ENCODE data around the gene EPS15.

The EPS15 gene

DNA sequence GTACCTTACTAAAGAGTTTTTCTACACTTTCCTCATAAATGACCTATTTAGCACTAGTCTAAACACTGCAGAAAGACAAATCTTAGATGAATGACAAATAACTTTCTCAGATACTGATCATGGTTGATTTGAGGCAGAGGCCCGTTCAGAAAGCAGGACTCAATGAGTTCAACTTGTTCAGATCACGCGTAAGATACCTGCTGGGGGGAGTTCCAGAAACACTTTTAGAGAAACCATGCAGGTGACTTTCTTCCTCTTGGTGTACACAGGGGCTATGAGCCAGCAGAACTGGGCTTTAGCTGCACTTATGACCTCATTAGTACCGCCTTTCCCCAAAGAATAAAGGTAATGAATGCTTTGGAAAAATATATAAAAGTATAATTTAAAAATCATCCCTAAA is 149.9 kb downstream of the EPS15 start:
- no peak for DNase-seq

DNA sequence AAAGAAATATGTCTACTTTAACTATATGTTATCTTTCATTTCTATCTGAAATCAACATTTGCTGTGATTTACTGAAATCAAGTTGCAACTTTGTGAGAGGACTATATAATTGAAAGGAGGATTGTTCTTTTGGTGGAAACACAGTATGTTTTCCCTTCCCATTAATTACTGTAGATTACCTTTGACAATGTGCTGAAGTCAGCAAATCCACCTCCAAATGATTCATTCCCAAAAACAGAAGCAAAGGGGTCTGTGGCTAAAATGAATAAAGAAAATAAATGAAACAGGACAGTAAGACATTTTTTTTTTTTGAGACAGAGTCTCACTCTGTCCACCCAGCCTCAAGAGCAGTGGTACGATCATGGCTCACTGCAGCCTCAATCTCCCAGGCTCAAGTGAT is 153.3 kb downstream of the EPS15 start:
- no peak for DNase-seq

DNA sequence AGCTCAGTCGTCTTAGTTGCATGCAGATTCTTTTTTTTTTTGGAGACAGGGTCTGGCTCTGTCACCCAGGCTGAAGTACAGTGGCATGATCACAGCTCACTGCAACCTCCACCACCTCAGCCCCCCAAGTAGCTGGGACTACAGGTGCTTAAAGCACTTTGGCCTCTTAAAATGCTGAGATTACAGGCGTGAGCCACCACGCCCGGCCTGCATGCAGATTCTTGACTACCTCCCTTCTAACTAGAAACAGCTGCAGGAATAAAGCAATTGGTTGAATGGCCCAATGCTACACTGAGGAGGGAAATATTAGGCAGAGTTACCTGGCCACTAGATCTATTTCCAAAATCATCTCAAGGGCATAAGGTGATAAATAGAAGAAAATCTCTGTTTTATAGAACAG is 159.2 kb downstream of the EPS15 start:
- DNase-seq: no peak

DNA sequence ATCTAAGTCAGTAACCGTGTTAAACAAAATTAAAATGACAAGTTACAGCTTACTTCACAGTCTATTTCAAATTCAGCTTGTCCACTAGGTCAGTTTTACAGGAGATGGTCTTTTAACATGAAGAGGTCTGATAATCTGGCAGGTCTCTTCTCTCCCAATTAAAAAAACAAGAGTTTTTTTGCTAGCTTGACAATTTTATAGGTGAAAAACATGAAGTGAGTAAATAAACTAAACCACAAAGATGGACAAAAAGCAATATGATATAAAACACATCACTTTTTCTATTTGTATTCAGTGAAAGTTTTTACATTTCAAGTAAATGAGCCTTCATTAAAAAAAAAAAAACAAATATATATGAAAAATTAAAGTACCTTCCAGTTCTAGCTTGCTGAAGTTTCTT is 163.7 kb downstream of the EPS15 start:
- no peak for DNase-seq

DNA sequence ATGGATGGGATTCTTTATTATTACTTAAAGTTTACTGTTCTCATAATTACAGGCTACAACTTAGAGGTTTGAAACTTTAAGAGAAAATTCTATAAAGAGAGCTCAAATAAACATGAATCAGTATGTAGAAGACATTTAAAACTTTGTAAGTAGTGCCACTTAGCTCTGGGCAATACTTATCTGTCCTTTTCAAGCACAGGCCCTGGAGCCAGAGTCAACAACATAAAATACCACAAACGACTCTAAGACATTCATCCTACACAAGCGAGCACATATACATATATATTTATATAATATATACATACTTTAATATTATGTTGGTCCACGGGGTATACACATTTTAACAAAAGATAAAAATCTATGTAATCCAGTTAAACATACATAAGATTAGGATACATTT is 164.7 kb downstream of the EPS15 start:
- no peak for DNase-seq

DNA sequence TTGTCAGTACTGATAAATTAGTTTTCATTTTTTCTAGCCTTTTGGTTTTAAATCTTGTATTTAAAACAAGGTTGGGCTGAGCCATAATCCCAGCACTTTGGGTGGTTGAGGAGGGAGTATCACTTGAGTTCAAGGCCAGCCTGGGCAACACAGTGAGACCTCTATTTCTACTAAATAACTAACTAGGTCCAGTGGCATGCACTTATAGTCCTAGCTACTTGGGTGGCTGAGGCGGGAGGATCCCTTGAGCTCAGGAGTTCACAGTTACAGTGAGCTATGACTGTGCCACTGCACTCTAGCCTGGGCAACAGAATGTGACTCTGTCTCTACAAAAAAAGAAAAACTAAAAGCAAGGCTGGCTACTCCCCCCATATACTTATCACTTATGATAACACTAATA is 167.2 kb downstream of the EPS15 start:
- no peak for DNase-seq

DNA sequence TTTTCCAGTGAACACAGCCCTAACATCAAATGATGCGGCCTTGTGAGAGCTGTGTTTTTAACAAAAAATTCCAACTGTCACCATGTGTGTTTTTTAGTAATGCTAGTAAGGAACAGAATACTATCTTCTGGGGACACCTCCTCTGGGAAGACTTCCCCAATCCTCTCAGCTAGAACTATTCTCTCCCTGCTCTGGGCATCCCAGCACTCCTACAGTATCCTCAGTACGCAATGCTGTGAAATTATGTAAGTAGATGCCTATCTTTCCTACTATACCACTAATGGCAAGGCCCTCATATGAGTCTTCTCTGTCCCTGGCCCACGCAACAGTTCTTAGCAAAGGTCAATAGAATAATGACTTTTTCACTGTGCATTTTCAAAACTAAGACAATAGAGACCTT is 169.2 kb downstream of the EPS15 start:
- DNase-seq: no peak

DNA sequence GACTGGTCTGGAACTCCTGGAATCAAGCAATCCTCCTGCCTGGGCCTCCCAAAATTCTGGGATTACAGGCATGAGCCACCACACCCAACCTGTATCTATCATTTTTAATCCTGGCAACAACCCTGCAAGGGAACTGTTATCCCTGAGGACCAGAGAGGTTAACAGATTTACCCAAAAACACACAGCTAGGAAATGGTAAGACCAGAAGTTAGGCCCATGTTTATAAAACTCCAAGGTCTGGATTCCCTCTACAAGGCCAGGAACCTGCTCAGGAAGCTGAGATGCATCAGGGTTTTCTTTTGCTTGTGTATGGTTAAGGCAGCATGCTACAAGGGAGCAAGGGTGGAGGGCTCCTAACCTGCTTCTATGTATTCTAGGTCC is 170.9 kb downstream of the EPS15 start:
- DNase-seq: no peak

DNA sequence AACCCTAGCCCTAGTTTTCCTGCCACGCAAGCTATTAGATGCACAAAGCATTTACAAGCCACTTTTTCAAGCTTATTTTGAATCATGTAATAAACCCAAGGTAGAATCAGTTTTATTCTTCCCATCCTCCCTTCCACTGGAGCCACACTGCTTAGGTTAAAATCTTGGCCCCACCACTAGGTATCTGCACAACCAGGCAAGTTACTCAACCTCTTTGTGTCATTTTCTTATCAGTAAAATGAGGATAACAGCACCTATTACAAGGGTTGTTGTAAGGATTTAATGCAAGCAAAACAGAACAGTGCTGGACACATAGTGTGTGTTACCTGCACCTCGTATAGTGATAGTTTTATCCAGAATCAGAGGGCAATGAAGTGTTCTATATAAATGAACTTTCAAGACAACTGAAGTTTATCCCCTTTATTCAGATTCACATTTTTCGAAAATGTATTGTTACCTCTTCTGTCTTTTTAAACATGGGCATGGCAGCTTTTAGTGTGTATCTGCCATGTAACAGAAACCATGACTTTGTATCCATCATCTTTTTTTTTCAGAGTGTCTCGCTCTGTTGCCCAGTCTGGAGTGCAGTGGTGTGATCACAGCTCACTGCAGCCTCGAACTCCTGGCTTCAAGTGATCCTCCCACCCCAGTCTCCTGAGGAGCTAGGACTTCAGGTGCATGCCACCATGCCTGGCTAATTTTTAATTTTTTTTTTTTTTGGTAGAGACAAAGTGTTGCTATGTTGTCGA is 171.5 kb downstream of the EPS15 start:
- no peak for DNase-seq

DNA sequence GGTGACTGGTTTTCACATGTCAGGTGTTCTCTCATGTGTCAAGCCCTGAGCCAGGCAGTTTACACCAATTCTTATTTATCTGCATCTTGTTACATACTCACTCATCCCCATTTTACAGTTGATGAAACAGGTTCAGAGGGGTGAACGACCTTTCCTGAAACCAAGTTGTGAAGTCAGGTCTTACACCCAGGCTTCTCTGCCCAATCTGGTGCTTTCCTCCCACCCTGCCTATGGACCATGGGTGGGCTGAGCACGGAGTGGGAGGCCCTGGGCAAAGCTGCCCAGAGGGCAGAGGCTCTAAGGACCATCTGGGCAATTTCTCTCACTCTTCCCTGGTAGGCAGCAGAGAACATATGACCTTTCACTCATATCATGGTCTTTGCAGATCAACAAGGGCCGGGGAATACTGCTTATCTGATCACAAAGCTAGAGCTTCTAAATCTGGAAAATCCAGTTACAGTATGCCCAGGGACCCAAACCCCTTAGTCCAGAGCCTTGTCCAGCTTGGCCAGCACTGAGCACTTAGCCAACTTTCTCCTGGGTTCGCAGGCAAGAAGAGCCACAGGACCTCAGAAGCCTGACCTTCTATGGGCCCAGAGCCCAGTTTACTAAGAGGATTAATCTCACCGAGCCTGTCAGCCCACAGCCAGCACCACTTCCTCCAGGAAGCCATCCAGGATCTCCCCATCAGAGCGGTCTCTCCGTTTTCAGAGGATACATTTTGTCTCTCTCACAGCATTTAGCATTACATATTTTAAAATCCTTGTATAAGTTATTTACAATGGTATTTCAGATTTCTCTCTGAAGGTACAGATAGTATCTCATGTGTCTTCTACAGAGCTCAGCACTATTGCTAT is 172.8 kb downstream of the EPS15 start:
- DNase-seq: no peak

DNA sequence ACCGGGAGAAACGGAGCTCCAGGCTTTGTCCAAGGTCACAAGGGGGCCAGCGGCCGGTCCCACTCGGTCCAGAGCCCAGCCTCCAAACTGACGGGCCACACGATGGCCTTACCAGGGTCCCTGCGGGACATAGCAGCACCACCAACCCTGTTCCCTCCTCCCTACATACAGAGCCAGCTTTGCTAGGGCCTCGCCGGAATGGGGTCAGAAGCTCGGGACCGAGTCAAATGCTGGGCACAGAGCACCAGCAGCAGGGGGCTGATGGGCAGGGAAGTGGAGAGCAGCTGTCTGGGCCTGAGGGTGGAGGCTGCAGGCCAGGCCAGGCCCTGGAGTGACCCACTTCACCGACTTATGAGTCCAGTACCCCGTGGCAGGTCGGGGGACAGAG is 173.8 kb downstream of the EPS15 start:
- DNase-seq: no peak

DNA sequence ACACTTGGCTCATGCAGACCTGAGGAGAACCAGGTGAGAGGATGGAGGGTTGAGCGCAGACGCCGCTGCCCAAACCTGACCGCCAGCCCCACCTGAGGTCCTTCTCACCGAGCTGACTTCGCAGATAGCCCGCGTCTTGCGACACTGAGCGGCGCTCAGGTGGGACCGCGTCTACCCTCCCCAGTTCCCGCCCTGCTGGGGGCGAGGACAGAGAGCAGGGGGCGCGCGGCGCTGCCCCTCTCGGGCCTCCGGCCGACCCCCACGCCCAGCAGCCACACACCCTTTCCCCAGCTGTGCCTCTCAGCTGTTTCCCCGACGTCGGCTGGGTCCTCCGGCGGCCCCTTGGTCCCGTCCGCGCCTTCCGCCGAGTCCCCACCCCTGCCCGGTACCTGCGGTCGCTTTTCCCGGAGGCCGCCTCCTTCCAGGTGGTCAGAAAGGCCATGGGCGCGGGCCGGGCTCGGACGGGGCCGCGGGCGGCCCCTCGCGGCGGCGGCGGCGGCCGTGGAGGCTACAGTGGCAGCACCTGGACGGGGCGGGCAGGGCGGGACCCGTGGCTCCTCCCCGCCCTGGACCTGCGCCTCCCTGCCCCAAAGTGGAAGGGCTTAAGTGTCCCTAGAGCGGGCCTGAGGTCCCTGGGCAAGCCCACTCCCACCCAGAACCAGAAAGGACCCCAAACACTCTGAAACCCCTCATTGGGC is 174.3 kb downstream of the EPS15 start:
- no peak for DNase-seq

DNA sequence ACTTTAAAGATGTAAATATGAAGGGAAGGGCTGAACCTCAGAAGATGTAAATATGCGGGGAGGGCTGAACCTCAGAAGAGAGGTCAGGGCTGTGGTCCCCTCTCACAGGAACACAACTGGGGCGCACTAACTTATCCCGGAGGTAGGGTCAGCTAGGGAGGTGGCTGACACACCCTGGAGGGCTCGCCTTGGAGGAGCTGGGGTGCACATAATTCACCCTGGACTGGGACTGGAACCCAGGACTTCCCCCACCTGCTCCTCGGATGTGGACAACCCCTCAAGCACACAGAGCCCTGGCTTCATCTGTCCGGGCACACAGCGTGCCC is 174.8 kb downstream of the EPS15 start:
- DNase-seq: no peak

DNA sequence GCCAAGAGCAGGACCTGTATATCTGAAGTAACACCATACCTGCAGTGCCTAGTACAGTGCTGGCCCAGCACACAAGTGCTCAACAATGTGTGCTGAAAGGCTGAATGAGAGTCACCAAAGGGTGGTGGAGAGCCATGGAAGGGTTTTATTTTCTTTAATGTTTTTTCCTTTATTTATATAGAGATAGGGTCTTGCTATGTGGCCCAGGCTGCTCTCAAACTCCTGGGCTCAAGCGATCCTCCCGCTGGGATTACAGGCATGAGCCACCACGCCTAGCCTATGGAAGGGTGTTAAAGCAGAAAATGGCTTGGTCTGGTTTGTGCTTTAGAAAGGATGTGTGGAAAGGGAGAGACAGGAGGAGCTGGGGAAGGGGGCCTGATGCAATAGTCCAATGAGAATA is 175.4 kb downstream of the EPS15 start:
- DNase-seq: no peak

DNA sequence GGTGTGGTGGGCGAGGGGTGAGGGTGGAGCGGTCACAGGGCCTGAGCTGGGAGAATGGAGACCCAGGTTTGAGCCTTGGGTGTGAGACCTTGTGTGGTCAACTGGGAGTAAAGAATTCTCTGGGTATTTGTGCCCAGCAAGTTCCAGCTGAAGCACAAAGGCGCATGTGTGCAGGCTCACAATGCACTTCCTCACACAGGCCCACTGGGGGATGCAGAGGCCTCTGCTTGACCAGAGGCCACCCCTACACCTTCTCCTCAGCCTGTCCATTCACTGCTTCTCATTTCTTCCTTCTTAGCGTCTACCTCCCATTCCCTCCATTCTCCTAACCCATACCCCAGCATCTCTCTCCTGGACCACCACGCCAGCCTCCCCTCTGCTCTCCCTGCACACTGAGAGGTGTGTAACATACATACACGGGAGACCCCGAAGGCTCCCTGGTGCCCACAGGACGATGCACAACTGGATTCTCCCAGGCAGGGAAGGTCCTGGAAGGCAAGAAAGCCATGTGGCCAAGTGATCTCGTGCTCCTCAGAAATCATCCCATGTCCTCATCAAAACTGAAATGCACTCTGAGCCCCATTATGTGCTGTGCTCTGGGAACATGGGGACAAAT is 176.4 kb downstream of the EPS15 start:
- DNase-seq: no peak

DNA sequence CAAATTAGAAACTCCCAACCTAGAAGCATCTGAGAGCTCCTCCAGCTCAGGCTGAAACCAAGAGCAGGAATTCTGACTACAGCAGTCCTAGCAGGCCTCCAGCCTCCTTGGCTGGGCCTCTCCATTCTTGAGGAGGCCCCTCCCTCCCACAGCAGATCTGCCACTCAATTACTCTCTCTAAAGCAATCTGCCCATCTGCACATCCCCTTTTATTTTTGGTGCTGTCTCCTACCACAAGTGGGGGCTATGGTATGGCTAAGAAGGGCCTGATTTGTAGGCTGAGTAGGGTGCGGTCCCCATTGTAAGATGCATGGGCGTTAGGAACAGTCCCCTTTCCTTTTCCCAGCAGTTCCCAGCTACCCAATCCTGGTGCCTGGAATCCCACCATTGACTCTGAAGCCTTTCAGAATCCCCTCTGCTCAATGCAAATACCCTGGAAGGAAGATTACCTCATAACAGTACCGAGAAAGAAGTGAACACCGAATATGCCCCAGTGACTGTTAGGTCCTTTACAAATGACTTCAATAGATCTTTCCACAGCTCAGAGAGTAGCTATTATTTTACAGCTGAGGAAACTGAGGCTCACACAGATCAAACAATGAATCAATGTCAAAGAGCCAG is 177.1 kb downstream of the EPS15 start:
- DNase-seq: peak; percentile 67

DNA sequence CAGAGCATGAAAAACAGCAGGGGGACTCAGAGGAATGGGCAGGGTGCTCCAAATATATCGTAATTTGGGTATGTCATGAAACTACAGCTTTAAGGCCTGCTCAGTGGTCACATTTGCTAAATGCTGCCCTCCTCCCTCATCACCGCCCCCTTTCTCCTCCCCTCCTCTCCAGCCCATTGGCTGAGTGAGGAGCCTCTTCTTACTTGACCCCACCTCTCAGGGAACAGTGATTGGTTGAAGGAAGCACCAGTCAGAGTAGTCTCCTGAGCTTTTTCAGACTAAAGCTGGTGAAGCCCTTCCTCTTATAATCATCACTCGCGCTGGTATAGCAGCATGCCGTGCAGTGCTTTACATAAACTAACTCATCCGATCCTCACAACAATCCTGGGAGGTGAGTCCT is 178.7 kb downstream of the EPS15 start:
- DNase-seq: no peak

DNA sequence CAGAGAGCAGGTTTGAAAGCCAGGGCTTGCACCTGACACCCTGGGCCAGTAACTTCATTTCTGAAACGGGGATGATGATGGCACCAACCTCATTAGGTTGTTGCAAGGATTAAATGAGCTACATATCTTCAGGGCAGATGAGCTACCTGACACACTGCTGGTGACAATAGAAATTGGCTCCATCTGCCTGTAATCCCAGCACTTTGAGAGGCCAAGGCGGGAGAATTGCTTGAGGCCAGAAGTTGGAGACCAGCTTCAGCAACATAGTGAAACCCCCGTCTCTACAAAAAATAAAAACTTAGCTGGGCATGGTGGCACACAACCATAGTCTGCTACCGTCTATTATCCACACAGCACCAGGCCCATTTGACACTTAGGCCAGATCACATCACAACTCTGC is 182.4 kb downstream of the EPS15 start:
- DNase-seq: no peak

DNA sequence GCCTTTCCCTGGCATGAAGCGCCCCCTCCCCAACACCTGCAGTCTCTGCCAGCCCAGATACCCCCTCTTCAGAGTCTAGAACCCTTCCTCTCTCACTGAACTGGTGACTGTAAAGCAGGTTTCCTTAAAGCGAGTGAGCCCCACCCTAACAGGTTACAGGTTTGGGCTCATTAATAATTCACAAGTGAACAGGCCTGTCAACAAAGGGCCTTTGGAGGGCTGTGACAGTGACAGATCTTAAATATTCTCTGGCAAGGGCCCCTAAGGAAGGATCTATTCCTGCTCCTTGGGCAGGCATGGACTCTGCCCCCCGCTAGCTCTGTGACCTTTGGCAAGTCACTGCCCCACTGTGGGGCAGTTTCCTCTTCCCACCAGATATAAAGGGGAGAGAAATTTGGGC is 183.1 kb downstream of the EPS15 start:
- DNase-seq: no peak

DNA sequence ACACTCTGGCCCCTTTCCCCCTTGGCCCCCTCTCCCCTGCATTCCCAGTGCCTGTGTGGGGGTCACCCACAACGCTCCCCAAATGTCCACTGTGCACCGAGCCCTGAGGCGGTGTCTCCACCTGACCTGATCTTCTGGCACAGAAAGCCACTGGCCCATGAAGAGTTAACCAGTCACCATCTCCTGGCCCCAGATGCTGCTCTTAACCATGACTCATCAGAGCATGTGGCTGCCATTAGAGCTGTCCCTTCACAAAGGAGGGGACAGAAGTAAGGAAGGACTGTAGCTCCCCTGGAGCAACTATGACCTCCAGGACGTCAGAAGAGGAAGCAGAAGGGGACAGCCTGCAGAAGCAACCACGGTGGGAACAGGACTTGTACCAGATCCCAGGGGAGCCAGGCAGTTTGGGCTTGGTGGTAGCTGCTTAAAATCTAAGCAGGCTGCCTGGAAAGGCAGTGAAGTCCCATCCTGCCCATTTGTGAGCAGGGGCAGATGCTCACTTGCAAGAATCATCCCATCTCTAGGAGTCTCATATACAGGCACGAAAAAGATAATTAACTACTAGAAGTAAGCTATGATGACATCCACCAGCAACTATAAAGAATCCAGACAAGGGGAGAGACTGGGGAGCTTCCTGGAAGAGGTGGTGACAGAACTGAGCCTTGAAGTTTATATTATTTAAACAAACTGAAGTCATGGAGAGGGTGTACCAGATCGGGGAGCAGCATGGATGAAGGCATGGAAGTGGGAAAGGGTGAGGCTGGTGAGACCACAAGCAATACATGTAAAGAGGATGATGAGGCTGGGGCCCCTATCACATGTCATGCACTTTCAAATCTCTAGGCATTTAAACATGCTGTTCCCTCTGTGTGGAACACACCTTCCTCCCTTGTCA is 187.6 kb downstream of the EPS15 start:
- peak; percentile 86 for DNase-seq

DNA sequence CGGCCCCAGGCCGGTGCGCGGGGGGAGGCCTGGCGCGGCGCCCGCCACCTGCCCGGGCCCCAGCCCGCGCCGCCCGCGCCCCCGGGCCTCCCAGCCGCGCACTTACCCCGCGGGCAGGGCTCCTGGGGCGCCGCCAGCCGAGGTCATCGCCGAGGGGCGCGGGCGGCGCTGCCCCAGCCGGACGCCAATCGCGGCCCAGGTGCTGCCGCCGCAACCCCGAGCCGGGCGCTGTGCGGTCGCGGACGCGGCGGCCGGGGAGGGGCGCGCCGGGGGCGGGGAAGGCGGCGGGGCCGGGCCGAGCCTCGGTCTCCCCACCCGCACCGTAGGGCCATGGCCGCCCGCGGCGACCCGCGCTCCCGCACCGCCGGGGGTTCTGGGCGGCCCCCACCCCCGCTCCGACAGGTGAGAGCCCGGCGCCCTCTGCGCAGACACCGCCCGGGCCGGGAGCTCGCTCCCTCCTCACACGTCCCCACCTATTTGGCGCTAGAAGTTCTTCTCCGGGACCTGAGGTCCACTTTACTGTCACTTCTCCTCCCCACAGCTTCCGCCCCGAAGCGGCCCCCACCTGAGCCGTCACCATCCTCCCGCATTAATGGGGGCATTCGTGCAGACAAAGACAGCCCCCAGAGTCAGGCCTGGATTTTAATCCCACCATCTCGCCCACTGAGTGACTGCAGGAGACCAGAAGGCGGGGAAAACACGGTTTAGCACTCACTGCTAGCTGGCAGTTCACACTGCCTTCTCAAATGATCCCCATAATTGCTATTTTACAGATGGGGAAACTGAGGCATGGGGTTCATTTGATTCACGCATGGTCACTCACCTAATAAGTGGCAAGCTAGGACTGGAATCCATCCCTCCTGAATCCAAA is 188.5 kb downstream of the EPS15 start, which contains the start of gene TTC39A:
Gene TTC39A, minus strand, starts transcription at position 232 of the 871 bp plus-strand sequence. Its CDS starts 85 bp downstream, at position 147.
- DNase-seq: no peak
